Retinal pigment epithelial cell (primary cell): ENCODE results near the gene LEMD2.
A peak's percentile ranks its signal among the peaks of the same experiment; 100 is the strongest.

Experiments used
- DNase-seq: peaks from one replicate; pipeline ENCODE4 v3.0.0-alpha.2; 2010; ENCODE audit warnings: low read depth
- H3K4me3 ChIP-seq: 2 replicates; pipeline ENCODE4 v1.5.1; 2011; ENCODE audit warnings: mild to moderate bottlenecking, low read length, control low read depth, moderate library complexity
- TF ChIP-seq, protein P1 (sequence below): conservative IDR thresholded peaks from 2 replicates; pipeline ENCODE4 v1.5.1; 2011; ENCODE audit warnings: low read depth, low read length, control low read depth, inconsistent platforms

LEMD2 gene

GRCh38 chr6:33744001-33744848 is 44.7 kb downstream of the LEMD2 start:
- TF ChIP-seq, protein P1, sequence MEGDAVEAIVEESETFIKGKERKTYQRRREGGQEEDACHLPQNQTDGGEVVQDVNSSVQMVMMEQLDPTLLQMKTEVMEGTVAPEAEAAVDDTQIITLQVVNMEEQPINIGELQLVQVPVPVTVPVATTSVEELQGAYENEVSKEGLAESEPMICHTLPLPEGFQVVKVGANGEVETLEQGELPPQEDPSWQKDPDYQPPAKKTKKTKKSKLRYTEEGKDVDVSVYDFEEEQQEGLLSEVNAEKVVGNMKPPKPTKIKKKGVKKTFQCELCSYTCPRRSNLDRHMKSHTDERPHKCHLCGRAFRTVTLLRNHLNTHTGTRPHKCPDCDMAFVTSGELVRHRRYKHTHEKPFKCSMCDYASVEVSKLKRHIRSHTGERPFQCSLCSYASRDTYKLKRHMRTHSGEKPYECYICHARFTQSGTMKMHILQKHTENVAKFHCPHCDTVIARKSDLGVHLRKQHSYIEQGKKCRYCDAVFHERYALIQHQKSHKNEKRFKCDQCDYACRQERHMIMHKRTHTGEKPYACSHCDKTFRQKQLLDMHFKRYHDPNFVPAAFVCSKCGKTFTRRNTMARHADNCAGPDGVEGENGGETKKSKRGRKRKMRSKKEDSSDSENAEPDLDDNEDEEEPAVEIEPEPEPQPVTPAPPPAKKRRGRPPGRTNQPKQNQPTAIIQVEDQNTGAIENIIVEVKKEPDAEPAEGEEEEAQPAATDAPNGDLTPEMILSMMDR = peak; percentile 97
- H3K4me3 ChIP-seq = peak overlapping the region; percentile 16
- DNase-seq = peak; percentile 55

- no peak overlapping the region for H3K4me3 ChIP-seq
- TF ChIP-seq, protein P1 = no peak
- DNase-seq = no peak
These were observed 46.1 kb downstream of the LEMD2 start for GRCh38 chr6:33742837-33743236.

DNA sequence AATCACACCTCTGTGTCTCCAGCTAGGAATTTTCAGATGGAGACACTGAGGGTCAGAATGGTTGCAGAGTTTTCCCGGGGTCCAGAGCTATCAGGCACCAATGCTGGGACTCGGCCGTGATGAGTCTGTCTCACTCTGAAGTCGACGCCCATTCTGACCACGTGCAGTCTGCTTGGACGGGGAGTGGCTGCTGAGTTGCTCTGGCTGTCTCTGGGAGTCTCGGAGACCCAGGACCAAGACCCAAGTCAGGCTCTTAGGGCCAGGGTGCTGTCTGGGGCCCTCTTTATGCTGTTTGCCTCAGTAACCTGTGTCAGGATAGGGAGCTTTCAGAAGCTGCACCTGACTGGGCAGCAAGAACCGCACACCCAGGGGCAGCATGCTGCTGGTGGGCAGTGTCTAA is 46.8 kb downstream of the LEMD2 start:
- TF ChIP-seq, protein P1 = no peak
- H3K4me3 ChIP-seq = no peak overlapping the region

DNA sequence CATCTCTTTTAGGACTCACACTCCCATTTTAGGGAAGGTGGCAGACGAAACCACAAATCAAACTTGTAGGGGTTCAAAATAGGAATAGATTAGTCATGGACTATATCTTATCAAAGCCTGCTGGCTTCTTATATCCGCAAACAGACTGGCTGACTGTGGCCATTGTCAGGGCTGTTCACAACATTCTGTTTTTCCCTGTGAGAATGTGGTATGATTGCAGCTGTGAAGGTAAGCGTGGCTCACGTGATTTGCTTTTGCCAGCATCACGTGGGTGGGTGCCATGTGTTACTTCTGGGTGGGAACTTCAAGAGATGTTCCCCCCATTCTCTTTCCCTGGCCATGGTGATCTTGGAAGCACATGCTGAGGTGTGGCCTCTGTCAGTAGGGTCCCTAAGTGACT is 48.1 kb downstream of the LEMD2 start:
- DNase-seq = no peak
- TF ChIP-seq, protein P1 = no peak
- H3K4me3 ChIP-seq = no peak overlapping the region

More for the DNA sequence above, 46.8 kb downstream of the LEMD2 start:
- no peak for DNase-seq

DNA sequence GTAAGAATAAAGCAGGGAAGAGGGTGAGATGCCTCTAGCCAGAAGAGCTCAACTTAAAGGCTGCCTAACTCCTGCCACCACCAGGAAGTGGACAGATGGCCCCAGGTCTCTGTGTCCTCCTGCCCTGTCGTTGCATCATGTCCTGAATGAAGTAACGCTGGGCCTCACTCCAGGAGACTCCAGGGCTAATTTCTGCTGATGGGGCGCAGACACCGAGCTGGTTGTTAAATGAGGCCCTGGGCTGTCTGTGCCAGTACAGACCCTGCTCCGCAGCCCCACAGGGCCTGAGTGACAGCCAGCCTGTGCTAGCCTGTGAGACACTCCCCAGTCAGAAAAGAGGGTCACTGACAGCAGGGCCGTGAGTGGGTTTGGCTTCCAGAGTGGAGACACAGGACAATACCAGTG is 48.7 kb downstream of the LEMD2 start:
- DNase-seq = no peak
- H3K4me3 ChIP-seq = no peak overlapping the region
- TF ChIP-seq, protein P1 = no peak

- no peak for DNase-seq
- H3K4me3 ChIP-seq = no peak overlapping the region
- TF ChIP-seq, protein P1 = no peak
These were observed 49.4 kb downstream of the LEMD2 start for GRCh38 chr6:33739571-33739970.

DNA sequence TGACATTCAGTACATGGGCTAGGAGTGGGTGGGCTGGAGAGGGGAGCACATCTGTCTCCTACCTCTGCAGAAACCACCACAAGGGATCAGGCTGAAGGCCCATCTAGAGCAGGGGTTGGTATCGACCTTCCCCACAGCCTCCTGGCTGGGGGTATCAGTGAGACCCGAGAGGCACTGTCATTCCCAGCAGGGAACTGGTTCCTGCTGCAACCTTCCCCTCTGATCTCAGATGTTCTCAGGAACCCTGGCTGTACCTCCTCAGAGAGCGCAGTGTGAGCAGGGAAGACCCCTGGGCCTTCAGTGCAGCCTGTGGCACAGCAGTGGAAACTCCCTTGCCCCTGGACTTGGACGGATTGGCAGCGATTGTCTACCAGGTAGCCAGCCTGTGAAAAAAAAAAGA is 50.1 kb downstream of the LEMD2 start:
- DNase-seq = no peak
- TF ChIP-seq, protein P1 = no peak
- no peak overlapping the region for H3K4me3 ChIP-seq
